Esophagus squamous epithelium (tissue), 4 donors: ENCODE data around the gene GEMIN5.

Experiments used
- CTCF ChIP-seq, 6 experiments: fragments of 450-650 bp in 4 of 6; fragments of 200-600 bp in 2 of 6; sonication (generic) in 2 of 6; IDR thresholded peaks; one replicate each; pipeline ENCODE4 v1.5.1; 2016 to 2019; ENCODE audit warnings: antibody characterized with exemption in 6 of 6, mild to moderate bottlenecking in 4 of 6, moderate library complexity in 4 of 6
- POLR2A ChIP-seq, 4 donors: fragments of 450-650 bp; IDR thresholded peaks; one replicate each; pipeline ENCODE4 v1.6.1; 2017; ENCODE audit warnings: antibody characterized with exemption in 4 of 4, mild to moderate bottlenecking in 4 of 4, moderate library complexity in 3 of 4

GRCh38 chr5:154849264-154849785, 88.7 kb downstream of the GEMIN5 start:
- TF ChIP-seq CTCF (IDR thresholded peaks at IDR 0.05) (no peak), POLR2A (IDR thresholded peaks at IDR 0.05) (no peak)
